Measurements from ENCODE around the gene LGI4. TPM values are rescaled to one million over a fixed set of nuclear protein-coding genes. Genes with fewer than 3 reads are reported as not detected.

LGI4 gene
- 7.7 TPM for total RNA-seq
- long read RNA-seq, transcript LGI4-201 (9 exons, 2,814 nt): major isoform, 6 of 40 reads
- long read RNA-seq, partial matches to known transcripts: 22 of 40 reads
- long read RNA-seq, other reads (novel, unspliced or antisense): 12 of 40 reads

- DNase-seq (ENCODE audit: low spot score): no peak
Observed at GRCh38 chr19:35134601-35135242, at the start of gene LGI4. LGI4 (minus strand) TSS chr19:35135059; CDS start chr19:35134680, 379 bp downstream.

- DNase-seq (ENCODE audit: low spot score): no peak
Observed at GRCh38 chr19:35184267-35184666, 49.4 kb upstream of the LGI4 start.

GRCh38 chr19:35181387-35181786, 46.5 kb upstream of the LGI4 start:
- DNase-seq (ENCODE audit: low spot score): no peak

GRCh38 chr19:35179830-35180229, 45.0 kb upstream of the LGI4 start:
- no peak for DNase-seq (ENCODE audit: low spot score)

- no peak for DNase-seq (ENCODE audit: low spot score)
Observed at GRCh38 chr19:35178701-35179100, 43.8 kb upstream of the LGI4 start.

- no peak for DNase-seq (ENCODE audit: low spot score)
Observed at GRCh38 chr19:35177377-35178274, 42.8 kb upstream of the LGI4 start.

GRCh38 chr19:35176181-35176570, 41.3 kb upstream of the LGI4 start:
- no peak for DNase-seq (ENCODE audit: low spot score)

- no peak for DNase-seq (ENCODE audit: low spot score)
Observed at GRCh38 chr19:35174226-35174625, 39.4 kb upstream of the LGI4 start.

GRCh38 chr19:35171730-35172129, 36.9 kb upstream of the LGI4 start:
- DNase-seq (ENCODE audit: low spot score): peak; percentile 16

GRCh38 chr19:35170359-35171061, 35.7 kb upstream of the LGI4 start:
- peak; percentile 45 for DNase-seq (ENCODE audit: low spot score)

- DNase-seq (ENCODE audit: low spot score): peak; percentile 72
Observed at GRCh38 chr19:35169221-35169995, 34.5 kb upstream of the LGI4 start.

GRCh38 chr19:35168196-35168595, 33.3 kb upstream of the LGI4 start:
- peak; percentile 24 for DNase-seq (ENCODE audit: low spot score)

GRCh38 chr19:35167251-35168119, 32.6 kb upstream of the LGI4 start:
- DNase-seq (ENCODE audit: low spot score): peak; percentile 43

- peak; percentile 37 for DNase-seq (ENCODE audit: low spot score)
Observed at GRCh38 chr19:35166100-35167063, 31.5 kb upstream of the LGI4 start.

- peak; percentile 12 for DNase-seq (ENCODE audit: low spot score)
Observed at GRCh38 chr19:35165200-35166058, 30.6 kb upstream of the LGI4 start.

- DNase-seq (ENCODE audit: low spot score): no peak
Observed at GRCh38 chr19:35164418-35164817, 29.6 kb upstream of the LGI4 start.

- no peak for DNase-seq (ENCODE audit: low spot score)
Observed at GRCh38 chr19:35162471-35163326, 27.8 kb upstream of the LGI4 start.
